ENCODE results near the gene EHD2.
"Not testable (repeated sequence)": the region's sequence is repeated elsewhere in the genome, so short reads cannot be mapped to it uniquely, and the experiment has no call there.

The EHD2 gene

DNA sequence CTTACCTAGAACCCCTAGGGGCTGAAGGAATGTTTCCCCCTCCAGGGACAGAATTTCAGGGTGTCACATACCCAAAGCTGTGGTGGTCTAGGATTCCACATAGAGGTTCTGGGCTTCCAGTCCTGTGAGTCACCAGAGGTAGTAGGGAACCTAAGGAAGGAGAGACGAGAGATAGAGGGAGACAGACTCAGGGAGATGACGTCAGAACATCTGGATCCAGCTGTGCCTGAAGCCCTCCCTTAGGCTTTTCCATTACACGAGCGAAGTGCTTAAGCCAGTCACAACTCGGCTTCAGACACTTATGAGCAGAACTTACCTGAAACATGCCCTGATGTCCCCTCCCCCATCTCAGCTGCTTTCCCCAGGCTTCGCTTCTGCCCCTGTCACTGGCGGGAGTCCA lies 53.4 kb downstream of the EHD2 start:
- no peaks in the 10 kb centered on the region for H3K9me3 ChIP-seq (ENCODE audit: severe bottlenecking)
- TF ChIP-seq, protein P1, sequence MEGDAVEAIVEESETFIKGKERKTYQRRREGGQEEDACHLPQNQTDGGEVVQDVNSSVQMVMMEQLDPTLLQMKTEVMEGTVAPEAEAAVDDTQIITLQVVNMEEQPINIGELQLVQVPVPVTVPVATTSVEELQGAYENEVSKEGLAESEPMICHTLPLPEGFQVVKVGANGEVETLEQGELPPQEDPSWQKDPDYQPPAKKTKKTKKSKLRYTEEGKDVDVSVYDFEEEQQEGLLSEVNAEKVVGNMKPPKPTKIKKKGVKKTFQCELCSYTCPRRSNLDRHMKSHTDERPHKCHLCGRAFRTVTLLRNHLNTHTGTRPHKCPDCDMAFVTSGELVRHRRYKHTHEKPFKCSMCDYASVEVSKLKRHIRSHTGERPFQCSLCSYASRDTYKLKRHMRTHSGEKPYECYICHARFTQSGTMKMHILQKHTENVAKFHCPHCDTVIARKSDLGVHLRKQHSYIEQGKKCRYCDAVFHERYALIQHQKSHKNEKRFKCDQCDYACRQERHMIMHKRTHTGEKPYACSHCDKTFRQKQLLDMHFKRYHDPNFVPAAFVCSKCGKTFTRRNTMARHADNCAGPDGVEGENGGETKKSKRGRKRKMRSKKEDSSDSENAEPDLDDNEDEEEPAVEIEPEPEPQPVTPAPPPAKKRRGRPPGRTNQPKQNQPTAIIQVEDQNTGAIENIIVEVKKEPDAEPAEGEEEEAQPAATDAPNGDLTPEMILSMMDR (IDR thresholded peaks at IDR 0.05; ENCODE audit: poor library complexity, severe bottlenecking), result no peak
- ATAC-seq (ENCODE audit: low read depth) (no peak), DNase-seq (ENCODE audit: low spot score) (no peak)
- no peaks in the 10 kb centered on the region for H3K36me3 ChIP-seq (ENCODE audit: low read depth)
- H3K27me3 ChIP-seq (ENCODE audit: insufficient read depth, poor library complexity, severe bottlenecking), result no peaks in the 10 kb centered on the region
- no peaks in the 10 kb centered on the region for H3K4me1 ChIP-seq (ENCODE audit: insufficient read depth, poor library complexity, severe bottlenecking)
- H3K4me3 ChIP-seq (ENCODE audit: severe bottlenecking), result no peak overlapping the region
- no peak overlapping the region for H3K27ac ChIP-seq (ENCODE audit: poor library complexity, severe bottlenecking)

- H3K9me3 ChIP-seq (ENCODE audit: severe bottlenecking), result no peaks in the 10 kb centered on the region
- H3K27ac ChIP-seq (ENCODE audit: poor library complexity, severe bottlenecking), result no peak overlapping the region
- TF ChIP-seq, protein P1 (IDR thresholded peaks at IDR 0.05; ENCODE audit: poor library complexity, severe bottlenecking), result no peak
- H3K4me1 ChIP-seq (ENCODE audit: insufficient read depth, poor library complexity, severe bottlenecking), result no peaks in the 10 kb centered on the region
- H3K36me3 ChIP-seq (ENCODE audit: low read depth), result no peaks in the 10 kb centered on the region
- H3K27me3 ChIP-seq (ENCODE audit: insufficient read depth, poor library complexity, severe bottlenecking), result no peaks in the 10 kb centered on the region
- ATAC-seq (ENCODE audit: low read depth) (no peak), DNase-seq (ENCODE audit: low spot score) (no peak)
- H3K4me3 ChIP-seq (ENCODE audit: severe bottlenecking), result no peak overlapping the region
Measured at GRCh38 chr19:47767349-47767748, 54.1 kb downstream of the EHD2 start.

GRCh38 chr19:47768604-47769003 lies 55.4 kb downstream of the EHD2 start:
- Histone ChIP-seq H3K36me3 (ENCODE audit: low read depth) (no peaks in the 10 kb centered on the region), H3K27ac (ENCODE audit: poor library complexity, severe bottlenecking) (no peak overlapping the region), H3K4me3 (ENCODE audit: severe bottlenecking) (no peak overlapping the region), H3K27me3 (ENCODE audit: insufficient read depth, poor library complexity, severe bottlenecking) (no peaks in the 10 kb centered on the region), H3K9me3 (ENCODE audit: severe bottlenecking) (no peaks in the 10 kb centered on the region), H3K4me1 (ENCODE audit: insufficient read depth, poor library complexity, severe bottlenecking) (no peaks in the 10 kb centered on the region)
- TF ChIP-seq, protein P1 (IDR thresholded peaks at IDR 0.05; ENCODE audit: poor library complexity, severe bottlenecking), result no peak
- ATAC-seq (ENCODE audit: low read depth), result no peak
- DNase-seq (ENCODE audit: low spot score), result no peak

GRCh38 chr19:47769534-47769933 lies 56.3 kb downstream of the EHD2 start:
- TF ChIP-seq, protein P1 (IDR thresholded peaks at IDR 0.05; ENCODE audit: poor library complexity, severe bottlenecking), result no peak
- no peaks in the 10 kb centered on the region for H3K27me3 ChIP-seq (ENCODE audit: insufficient read depth, poor library complexity, severe bottlenecking)
- DNase-seq (ENCODE audit: low spot score) (no peak), ATAC-seq (ENCODE audit: low read depth) (no peak)
- no peak overlapping the region for H3K27ac ChIP-seq (ENCODE audit: poor library complexity, severe bottlenecking)
- no peaks in the 10 kb centered on the region for H3K9me3 ChIP-seq (ENCODE audit: severe bottlenecking)
- H3K4me3 ChIP-seq (ENCODE audit: severe bottlenecking), result no peak overlapping the region
- H3K36me3 ChIP-seq (ENCODE audit: low read depth), result no peaks in the 10 kb centered on the region
- H3K4me1 ChIP-seq (ENCODE audit: insufficient read depth, poor library complexity, severe bottlenecking), result no peaks in the 10 kb centered on the region

DNA sequence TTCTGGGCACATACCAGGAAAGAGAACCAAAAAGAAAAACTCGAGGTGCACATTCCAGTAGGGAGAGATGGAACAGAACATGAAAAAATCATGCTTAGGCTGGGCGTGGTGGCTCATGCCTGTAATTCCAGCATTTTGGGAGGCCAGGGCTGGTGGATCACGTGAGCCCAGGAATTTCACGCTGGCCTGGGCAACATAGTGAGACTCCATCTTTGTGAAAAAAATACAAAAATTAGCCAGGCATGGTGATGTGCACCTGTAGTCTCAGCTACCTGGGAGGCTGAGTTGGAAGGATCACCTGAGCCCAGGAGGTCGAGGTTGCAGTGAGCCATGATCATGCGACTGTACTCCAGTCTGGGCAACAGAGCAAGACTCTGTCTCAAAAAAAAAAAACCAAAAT lies 58.1 kb downstream of the EHD2 start:
- H3K27ac ChIP-seq (ENCODE audit: poor library complexity, severe bottlenecking); DNase-seq (ENCODE audit: low spot score): not testable (repeated sequence)

More for the DNA sequence above, 58.1 kb downstream of the EHD2 start:
- not testable (repeated sequence) for H3K4me3 ChIP-seq (ENCODE audit: severe bottlenecking); H3K36me3 ChIP-seq (ENCODE audit: low read depth); H3K9me3 ChIP-seq (ENCODE audit: severe bottlenecking); H3K4me1 ChIP-seq (ENCODE audit: insufficient read depth, poor library complexity, severe bottlenecking); ATAC-seq (ENCODE audit: low read depth); H3K27me3 ChIP-seq (ENCODE audit: insufficient read depth, poor library complexity, severe bottlenecking)

Data from RWPE2 (cell line).